ENCODE results near the gene ADSL.

ADSL gene

DNA sequence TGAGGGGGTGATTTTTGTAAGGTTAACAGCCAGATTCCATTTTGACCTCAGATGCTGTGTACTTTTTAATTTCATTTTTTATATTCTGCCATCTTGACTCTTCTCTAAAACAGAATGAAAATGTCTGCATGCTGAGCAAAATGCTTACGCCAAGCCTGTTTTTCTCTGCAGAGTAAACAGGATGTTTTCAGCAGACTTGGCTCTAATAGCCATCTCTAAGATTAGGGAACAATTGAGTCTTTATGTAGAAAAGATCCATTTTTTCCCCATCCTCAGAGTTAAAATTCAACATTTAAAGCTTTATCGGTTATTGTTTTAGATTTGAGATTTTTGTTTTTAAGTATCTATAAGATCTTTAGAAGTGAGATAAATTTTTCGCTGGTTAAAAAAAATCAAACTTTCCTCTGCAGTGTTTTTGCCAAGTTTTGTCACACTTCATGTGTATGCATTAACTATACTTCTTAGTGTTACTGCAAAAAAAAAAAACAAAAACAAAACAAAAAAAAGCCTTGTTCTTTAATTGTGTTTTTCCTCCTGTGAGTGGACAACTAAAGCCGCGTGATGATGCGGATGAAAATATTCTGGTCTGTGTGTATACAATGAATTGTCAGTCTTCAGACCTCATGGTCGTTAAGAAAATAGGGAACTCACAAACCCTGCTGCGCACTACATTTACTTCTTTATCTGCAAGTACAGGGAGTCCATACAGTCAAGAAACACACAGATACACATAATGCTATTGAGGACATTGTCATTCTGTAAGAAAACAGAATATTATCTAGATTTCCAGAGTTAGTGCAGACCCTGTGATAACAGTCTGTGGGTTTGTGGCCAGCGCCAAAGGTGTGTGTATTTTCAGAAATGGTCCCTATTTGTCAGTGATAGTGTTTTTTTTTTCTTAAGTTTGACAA lies 17.5 kb upstream of the ADSL start:
- DNase-seq = no peak

DNA sequence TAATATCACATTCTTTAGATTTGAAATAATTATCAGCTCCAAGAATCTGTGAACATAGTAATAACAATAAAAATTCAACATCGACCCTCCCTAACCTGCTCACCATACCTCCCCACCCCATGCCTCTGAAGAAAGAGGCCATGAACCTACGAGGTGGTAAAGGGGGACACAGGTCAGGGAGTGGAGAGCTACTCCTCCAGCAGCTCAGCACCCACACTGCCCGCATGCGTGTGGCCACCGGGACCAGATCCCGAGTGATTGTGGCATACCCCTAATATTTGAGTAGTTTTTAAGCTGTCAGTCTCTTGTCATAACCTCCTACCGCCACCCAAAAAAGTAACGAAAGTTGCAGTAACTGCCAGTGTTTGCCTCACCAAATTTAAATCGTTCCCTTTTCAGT lies 16.8 kb upstream of the ADSL start:
- no peak for DNase-seq

DNA sequence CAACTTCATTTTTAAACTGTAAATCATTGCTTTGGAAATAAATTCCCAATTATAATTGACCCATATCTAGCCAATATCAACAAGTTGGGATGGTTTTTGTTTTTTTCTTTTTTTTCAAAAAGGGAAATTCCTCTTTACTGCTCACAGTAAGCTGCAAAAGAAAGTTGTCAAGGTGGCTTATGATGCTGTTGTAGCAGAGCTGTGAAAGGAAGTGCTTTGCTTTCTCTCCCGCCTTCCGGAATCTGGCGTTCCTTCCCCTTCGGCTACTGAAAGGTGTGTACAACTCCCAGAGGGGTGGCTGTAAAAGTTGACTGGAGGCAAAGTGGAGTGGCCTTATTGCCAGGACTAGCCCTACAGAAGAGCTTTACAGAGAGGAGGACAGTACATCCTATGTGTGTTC lies 16.2 kb upstream of the ADSL start:
- no peak for DNase-seq

DNA sequence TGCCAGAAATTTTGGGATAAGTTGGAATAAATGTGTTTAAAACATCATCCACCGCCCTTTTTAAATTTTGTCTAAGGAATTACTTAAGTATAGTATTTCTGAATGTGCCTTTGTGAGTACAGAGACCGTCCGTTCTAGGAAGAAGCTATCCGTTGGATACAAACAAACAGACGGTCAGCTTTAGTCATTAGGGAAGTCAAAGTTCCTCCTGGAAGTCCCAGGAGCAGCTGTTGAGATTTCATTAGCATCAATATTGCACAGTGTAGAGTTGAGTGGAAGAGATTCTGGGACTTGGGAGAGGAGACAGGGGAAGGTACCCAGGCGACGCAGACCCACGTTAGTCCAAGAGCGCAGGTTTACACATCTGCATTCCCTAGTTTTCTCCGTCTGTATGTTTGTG lies 15.7 kb upstream of the ADSL start:
- DNase-seq = no peak

- DNase-seq = no peak
Observed at GRCh38 chr22:40331706-40332105, 14.6 kb upstream of the ADSL start.

DNA sequence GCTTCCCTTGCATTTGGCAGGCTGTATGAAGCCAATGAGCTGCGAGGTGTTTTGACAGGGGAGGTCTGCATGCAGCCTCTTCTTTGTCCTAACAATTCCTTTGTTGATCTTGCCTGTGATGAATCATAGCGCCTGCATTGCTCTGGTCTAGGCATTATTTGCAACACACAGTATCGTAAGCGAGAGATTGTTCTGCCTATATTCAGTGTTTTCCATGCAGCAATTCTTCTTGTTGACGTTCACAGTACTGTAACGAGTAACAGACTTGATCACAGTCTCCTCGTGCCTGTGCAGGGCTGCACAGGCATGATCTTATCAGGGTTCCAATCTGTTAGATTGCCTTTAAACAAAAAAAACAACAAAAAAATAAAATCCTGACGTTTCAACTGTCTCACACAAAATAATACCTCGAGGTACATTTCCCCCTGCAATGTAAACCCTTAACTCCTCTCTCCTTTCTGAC lies 13.9 kb upstream of the ADSL start:
- no peak for DNase-seq

DNA sequence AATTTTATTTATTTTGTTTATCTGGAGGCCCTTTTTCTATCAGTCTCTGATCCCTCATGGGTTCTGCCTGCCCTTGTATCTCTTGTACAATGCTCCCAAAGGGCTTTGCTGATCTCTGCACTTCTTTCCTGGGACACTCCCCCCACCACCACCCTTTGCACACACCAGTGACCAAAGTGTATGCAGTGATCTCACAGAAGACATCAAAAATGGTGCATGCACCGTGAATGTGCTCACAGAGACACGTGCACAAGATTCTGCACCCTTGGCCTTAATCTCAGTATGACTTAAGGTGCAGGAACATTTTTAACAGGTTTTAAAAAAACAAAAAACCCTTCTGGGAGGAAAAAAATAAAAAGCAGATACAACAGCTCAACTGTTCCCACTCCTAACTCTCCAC lies 12.2 kb upstream of the ADSL start:
- no peak for DNase-seq

DNA sequence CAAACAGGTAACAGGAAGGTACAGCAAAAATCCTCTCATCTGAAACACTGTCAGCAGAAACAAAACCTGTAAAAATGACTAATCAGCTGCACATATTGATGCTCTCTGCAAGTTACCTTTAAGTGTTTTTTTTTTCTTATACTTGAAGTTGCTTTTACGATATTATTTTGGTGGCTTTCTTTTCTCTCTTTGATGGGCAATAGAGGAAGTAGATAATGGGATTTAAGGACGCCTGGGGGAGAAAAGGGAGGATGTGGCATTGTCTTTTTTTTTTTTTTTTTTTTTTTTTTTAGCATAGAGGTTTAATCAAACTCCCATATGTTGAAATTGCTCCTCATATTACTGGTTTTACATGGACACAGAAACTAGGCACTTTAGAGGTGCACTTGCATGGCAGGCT lies 11.4 kb upstream of the ADSL start:
- peak; percentile 16 to 34 for DNase-seq

DNA sequence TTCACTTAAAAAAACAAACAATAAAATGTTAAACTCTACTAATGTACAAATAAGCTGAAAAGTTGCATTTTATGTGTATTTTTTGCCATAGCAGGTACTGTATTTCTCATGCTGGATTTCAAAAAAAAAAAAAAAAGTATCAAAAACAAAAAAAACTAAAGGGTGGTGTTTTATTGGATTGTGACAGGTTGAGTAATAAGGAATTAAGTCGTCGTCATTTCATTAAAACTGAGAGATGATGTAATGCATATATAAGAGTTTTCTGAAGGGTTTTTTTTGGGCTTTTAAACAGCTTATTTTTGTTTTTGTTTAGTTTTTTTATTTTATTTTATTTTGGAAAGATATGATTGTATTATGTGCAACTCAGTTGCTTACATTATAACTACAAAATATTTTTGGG lies 10.9 kb upstream of the ADSL start:
- DNase-seq = no peak

- DNase-seq = no peak
Observed at GRCh38 chr22:40340044-40340443, 6.3 kb upstream of the ADSL start.

DNA sequence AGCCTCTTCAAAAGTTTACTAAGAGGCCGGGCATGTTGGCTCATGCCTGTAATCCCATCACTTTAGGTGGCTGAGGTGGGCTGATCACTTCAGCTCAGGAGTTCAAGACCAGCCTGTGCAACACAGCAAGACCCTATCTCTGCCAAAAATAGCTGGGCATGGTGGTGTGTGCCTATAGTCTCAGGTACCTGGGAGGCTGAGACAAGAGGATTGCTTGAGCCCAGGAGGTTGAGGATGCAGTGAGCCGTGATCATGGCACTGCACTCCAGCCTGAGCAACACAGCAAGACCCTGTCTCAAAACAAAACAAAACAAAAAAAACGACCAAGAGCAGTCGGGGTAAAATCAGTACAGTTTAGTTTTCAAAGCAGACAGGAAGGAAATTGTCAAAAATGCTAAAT lies 4.7 kb upstream of the ADSL start:
- no peak for DNase-seq

GRCh38 chr22:40342521-40342920 lies 3.8 kb upstream of the ADSL start:
- no peak for DNase-seq

DNA sequence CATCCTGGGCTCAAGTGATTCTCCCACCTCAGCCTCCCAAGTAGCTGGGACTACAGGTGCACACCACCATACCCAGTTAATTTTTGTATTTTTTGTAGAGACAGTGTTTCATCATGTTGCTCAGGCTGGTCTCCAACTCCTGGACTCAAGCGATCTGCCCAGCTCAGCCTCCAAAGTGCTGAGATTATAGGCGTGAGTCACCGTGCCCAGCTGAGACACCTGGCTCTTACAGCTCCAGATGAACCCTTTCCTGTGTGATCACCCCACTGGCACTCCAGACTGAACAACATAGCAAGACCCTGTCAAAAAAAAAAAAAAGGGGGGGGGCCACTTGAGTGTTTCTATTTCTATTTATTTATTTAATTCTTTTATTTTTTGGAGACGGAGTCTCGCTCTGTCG lies 1.0 kb upstream of the ADSL start:
- no peak for DNase-seq

- DNase-seq = peak; percentile 36 to 45
Observed at GRCh38 chr22:40345815-40346184, 500 bp upstream of the ADSL start.

DNA sequence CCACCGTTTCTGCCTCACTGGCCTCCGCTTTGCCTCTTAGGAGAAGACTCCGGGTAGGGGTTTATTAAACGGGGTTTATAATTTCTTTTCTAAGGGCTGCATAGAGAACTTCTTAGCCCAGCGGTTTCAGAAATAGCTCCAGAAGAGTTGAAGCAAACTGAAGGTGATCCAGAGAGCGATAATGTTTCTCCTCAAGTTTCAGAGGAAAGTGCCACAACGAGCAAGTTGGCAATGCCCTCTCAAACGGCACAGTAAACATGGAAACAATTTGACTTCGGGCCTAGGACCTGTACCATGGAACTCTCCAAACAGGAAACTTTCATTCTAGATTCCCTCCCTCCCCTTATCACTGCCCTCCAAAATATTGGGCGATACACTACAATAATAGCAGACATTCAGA lies 1.0 kb downstream of the ADSL start:
- DNase-seq = no peak

DNA sequence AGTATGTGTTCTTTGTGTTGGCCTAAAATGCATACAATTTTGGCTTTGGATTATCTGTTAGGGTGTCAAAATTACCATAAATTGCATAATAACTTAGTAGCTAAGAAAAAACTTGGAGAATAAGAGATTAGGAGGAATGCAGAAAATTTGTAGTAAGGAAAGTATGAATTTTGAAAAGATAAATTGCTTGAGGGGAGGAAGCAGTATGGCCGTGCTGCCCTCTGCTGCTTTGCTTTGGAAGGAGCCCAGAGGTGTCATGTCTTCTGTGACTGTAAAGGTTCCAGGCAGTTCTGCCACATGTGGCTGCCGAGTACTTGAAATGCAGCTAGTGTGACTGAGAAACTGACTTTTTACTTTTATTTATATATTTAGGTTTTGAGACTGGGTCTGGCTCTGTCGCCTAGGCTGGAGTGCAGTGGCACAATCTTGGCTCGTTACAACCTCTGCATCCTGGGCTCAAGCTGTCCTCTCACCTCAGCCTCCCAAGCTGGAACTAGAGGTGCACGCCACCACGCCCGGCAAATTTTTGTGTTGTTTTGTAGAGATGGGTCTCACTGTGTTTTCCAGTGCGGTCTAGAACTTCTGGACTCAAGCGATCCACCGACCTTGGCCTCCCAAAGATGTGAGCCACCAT lies 1.8 kb downstream of the ADSL start:
- DNase-seq = peak; percentile 45 to 62

DNA sequence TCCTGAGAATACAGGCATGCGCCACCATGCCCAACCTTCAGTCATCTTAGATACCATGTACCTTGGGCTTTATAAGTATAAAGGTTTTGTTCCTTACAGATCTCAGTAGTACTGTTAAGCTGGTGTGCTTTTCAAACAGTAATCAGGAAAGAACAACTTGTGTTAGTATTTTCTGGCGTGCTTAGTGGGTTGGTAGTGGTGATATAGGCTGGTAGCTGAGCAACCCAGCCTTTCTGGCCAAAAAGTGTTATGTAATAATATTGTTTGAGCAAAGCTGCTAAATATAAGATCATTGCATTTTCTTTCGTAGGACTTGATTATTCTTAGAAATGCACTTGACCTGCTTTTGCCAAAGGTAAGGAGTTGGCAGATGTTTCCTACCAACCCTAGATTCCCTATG lies 6.5 kb downstream of the ADSL start:
- DNase-seq = no peak

- DNase-seq = no peak
Observed at GRCh38 chr22:40361100-40361499, 14.8 kb downstream of the ADSL start.

DNA sequence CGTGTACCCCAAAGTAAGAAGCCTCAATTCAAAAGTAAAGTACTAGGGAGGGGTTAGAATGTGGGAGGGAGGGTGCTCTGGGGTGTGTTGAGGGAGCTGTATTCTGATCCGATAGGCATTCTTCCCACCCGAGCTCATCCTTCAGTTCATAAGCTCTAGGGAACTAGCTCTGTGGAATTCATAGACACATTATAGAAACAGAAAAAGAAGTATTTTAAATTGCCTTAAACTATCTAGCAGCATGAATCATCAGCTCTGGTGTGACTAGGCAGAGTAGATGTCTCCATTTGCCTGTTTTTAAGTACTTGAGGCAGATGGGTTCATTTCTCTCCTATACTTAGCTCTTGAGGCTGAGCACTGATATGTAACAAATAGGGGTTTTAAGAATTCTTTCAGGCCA lies 16.8 kb downstream of the ADSL start:
- DNase-seq = no peak

DNA sequence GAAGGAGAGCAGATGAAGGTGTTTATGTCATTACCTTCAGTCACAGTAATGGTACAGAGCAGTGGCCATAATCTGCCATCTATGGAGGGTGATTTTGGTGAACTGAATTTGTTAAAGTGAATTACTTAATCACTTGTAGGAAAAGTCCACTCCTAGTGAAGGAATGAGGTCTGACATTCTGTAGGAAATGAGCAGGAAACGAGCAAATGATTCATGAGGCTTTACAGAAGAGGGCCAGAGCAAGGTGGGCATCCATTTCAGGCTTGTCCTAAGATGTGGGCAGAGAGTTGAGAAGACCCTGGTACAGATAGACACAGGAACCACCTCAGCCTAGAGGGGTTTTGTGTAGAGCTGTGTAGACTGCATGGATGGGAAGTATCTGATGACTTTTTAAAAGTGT lies 18.1 kb downstream of the ADSL start:
- DNase-seq = no peak

DNA sequence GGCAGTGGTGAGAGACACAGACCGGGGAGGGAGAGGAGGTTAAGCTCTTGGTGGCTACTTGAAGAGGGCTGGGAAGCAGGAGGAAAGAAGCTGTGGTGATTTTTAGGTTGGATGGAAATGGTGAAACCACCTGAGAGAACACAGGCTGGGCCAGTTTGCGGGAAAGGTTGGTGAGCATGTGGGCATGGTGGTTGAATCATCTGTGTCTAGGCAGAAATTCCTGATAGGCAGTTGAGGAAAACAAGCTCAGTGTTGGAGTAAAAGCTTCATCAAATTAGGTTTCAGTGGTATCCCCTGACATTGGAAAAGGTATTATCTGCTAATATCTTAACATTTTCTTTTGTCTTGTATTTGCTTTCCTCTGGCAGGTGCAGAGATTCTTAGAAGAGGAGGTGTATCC lies 19.8 kb downstream of the ADSL start:
- DNase-seq = no peak

GRCh38 chr22:40367342-40367741 lies 21.0 kb downstream of the ADSL start:
- DNase-seq = no peak

DNA sequence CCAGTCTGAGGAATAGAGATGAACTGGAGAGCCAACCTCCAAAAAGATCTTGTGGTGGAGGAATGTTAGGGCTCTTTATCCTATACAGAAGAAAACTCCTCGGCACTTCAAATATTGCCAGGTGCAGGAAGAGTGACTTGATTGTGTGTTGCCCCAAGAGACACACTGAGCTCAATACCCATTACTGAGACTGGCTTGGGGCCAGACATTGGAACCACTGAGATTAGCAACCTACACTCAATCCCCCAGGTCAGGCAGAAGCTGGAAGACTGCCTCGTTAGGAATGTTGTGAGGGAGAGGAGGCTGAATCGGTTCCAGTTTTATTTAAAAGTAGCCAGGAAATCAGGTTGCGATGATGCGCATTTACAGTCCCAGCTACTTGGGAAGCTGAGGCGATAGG lies 21.7 kb downstream of the ADSL start:
- DNase-seq = no peak

- no peak for DNase-seq
Observed at GRCh38 chr22:40368836-40369235, 22.5 kb downstream of the ADSL start.

- DNase-seq = no peak
Observed at GRCh38 chr22:40374567-40374966, 28.3 kb downstream of the ADSL start.
